Mammary epithelial cell (primary cell): Measurements from ENCODE around the gene ABHD6.

Experiments used
- EZH2 ChIP-seq: IDR thresholded peaks from 2 replicates; pipeline ENCODE4 v1.6.1; 2012; ENCODE audit warnings: low read length, inconsistent platforms, borderline replicate concordance
- TF ChIP-seq, protein P1 (sequence below), 2 donors: IDR thresholded peaks in 1 of 2; conservative IDR thresholded peaks in 1 of 2; 2 replicates each; pipeline ENCODE4 v1.5.1; 2011 to 2012; ENCODE audit warnings: inconsistent platforms in 2 of 2, low read length in 2 of 2, mild to moderate bottlenecking in 2 of 2, control low read depth in 1 of 2, low read depth in 1 of 2; ENCODE audit not compliant: insufficient read depth in 1 of 2; ENCODE audit errors: extremely low read depth in 1 of 2

DNA sequence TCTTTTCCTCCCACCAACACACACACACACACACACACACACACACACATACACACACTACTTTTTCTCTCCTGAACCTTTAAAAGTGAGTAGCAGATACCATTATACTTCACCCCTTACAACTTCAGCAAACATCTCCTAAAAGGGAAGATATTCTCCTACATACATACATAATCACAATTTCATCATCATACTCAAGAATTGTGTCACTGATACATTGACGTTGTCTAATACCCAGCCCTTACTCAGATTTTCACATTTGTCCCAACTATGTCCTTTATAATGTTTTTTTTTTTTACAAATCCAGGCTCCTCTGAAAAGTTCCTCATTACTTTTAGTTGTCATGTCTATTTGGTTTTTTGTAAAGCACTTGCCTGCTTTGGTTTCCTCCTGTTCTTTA is 18.5 kb downstream of the ABHD6 start:
- TF ChIP-seq, protein P1, sequence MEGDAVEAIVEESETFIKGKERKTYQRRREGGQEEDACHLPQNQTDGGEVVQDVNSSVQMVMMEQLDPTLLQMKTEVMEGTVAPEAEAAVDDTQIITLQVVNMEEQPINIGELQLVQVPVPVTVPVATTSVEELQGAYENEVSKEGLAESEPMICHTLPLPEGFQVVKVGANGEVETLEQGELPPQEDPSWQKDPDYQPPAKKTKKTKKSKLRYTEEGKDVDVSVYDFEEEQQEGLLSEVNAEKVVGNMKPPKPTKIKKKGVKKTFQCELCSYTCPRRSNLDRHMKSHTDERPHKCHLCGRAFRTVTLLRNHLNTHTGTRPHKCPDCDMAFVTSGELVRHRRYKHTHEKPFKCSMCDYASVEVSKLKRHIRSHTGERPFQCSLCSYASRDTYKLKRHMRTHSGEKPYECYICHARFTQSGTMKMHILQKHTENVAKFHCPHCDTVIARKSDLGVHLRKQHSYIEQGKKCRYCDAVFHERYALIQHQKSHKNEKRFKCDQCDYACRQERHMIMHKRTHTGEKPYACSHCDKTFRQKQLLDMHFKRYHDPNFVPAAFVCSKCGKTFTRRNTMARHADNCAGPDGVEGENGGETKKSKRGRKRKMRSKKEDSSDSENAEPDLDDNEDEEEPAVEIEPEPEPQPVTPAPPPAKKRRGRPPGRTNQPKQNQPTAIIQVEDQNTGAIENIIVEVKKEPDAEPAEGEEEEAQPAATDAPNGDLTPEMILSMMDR (conservative IDR thresholded peaks at IDR 0.05 in 1 of 2, IDR thresholded peaks at IDR 0.05 in 1 of 2; ENCODE audit: extremely low read depth in 1 of 2, insufficient read depth in 1 of 2, low read depth in 1 of 2, low read length in 2 of 2) = no peak
- TF ChIP-seq EZH2 = no peak
